Measurements from ENCODE around the gene USP54. TPM values are rescaled to one million over a fixed set of nuclear protein-coding genes. Genes with fewer than 3 reads are reported as not detected.

Gene USP54
- total and polyA plus RNA-seq, 9 of the 15 experiments (the other 6 are each of a cell fraction or from before 2014, with no cell fraction given) = 3.8 to 40.1 (median 16.9) TPM

DNA sequence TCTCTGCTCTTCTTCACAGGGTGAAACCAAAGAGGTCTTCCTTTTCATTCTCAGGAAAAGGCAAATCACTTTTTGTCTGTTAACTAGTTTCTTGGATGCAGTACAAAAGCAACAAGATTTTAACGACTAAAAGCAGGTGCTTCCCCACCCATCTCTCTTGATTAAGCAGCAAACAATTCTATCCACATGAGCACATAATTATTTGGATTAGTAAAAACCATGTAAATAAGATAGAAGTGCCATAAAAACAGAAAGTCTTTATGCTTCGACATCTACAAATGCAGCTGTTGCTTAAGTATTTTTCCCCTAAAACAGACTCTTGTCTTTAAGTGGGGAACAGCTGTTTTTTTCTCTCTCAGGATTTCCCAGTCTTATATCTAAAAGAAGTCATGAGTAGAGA is 37.4 kb downstream of the USP54 start:
- intact Hi-C loops (cut with micrococcal nuclease) = no loop called here
- in situ Hi-C loops (cut with MboI) = no loop called here
- no peak for FAIRE-seq
- Histone ChIP-seq H3K9me3 (replicated peaks; ENCODE audit: control insufficient read depth, insufficient read depth, low read depth, low read length) (no peaks in the 10 kb centered on the region), H3K9me1 (ENCODE audit: control insufficient read depth, insufficient read depth, low read length) (no peaks in the 10 kb centered on the region), H3K9ac (ENCODE audit: insufficient read depth in 1 of 2, low read depth in 2 of 2, low read length in 2 of 2) (no peak overlapping the region), H3K4me1 (replicated peaks in 1 of 2; ENCODE audit: control insufficient read depth in 2 of 2, insufficient read depth in 2 of 2, low read length in 2 of 2) (no peaks in the 10 kb centered on the region; a peak in 1 of 5 replicates), H3K4me2 (ENCODE audit: insufficient read depth, low read length) (no peak overlapping the region), H2AFZ (ENCODE audit: low read depth, low read length) (no peak overlapping the region), H3K4me3 (no peak overlapping the region), H3K27ac (ENCODE audit: extremely low read depth, low read depth, low read length) (no peak overlapping the region), H3K79me2 (ENCODE audit: control insufficient read depth, insufficient read depth, low read length) (no peaks in the 10 kb centered on the region), H3K36me3 (ENCODE audit: control insufficient read depth, insufficient read depth, low read length) (no peaks in the 10 kb centered on the region), H4K20me1 (replicated peaks; ENCODE audit: control insufficient read depth, insufficient read depth, low read length) (no peaks in the 10 kb centered on the region), H3K27me3 (ENCODE audit: control insufficient read depth in 2 of 2, insufficient read depth in 2 of 2, low read length in 2 of 2) (no peaks in the 10 kb centered on the region)
- POLR2A ChIA-PET = interaction anchor here (0.5 to 1.7 kb wide), 5 partner anchors 9 to 313 kb away, joined by 3 to 6 read pairs (median 4); no protein-coding TSS in a partner anchor
- 8% methylated on average over 2 of the region's 2 CpGs for WGBS (ENCODE audit: insufficient coverage, low coverage, missing lambda C conversion rate)
- DNase-seq (ENCODE audit: extremely low read depth in 1 of 4, low spot score in 3 of 4) = no peak
- no peak for ATAC-seq
- CTCF ChIA-PET (ENCODE audit: low intra/inter-chr PET ratio) = no interaction called here
- TF ChIP-seq SPI1 (IDR thresholded peaks at IDR 0.05; ENCODE audit: borderline replicate concordance, low read depth, low read length) = no peak
- no peak for TF ChIP-seq HSF4 (CRISPR knock-in tag; IDR thresholded peaks at IDR 0.05; ENCODE audit: borderline replicate concordance)
- no peak for TF ChIP-seq HLTF (IDR thresholded peaks at IDR 0.05)
- TF ChIP-seq, protein P1, sequence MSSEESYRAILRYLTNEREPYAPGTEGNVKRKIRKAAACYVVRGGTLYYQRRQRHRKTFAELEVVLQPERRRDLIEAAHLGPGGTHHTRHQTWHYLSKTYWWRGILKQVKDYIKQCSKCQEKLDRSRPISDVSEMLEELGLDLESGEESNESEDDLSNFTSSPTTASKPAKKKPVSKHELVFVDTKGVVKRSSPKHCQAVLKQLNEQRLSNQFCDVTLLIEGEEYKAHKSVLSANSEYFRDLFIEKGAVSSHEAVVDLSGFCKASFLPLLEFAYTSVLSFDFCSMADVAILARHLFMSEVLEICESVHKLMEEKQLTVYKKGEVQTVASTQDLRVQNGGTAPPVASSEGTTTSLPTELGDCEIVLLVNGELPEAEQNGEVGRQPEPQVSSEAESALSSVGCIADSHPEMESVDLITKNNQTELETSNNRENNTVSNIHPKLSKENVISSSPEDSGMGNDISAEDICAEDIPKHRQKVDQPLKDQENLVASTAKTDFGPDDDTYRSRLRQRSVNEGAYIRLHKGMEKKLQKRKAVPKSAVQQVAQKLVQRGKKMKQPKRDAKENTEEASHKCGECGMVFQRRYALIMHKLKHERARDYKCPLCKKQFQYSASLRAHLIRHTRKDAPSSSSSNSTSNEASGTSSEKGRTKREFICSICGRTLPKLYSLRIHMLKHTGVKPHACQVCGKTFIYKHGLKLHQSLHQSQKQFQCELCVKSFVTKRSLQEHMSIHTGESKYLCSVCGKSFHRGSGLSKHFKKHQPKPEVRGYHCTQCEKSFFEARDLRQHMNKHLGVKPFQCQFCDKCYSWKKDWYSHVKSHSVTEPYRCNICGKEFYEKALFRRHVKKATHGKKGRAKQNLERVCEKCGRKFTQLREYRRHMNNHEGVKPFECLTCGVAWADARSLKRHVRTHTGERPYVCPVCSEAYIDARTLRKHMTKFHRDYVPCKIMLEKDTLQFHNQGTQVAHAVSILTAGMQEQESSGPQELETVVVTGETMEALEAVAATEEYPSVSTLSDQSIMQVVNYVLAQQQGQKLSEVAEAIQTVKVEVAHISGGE (CRISPR knock-in tag; IDR thresholded peaks at IDR 0.05) = no peak
- TF ChIP-seq NFXL1 (CRISPR knock-in tag; IDR thresholded peaks at IDR 0.05) = no peak
- TF ChIP-seq E2F3 (CRISPR knock-in tag; IDR thresholded peaks at IDR 0.05) = no peak
- no peak for TF ChIP-seq MEF2A (IDR thresholded peaks at IDR 0.05; ENCODE audit: control insufficient read depth, low read depth, low read length)
- TF ChIP-seq ZNF436 (CRISPR knock-in tag; IDR thresholded peaks at IDR 0.05) = no peak
- TF ChIP-seq ESRRB (CRISPR knock-in tag; IDR thresholded peaks at IDR 0.05; ENCODE audit: borderline replicate concordance) = no peak
- TF ChIP-seq ATF7 (IDR thresholded peaks at IDR 0.05) = no peak
- TF ChIP-seq NBN (IDR thresholded peaks at IDR 0.05; ENCODE audit: low read depth) = no peak
- no TSS peak for BruUV-seq (replicated peaks)

All from K562 (cell line).